Activated T-cell treated with anti-CD3 and anti-CD28 coated beads, Interleukin-2, amount 50 U/mL, for 72 hours (primary cell): ENCODE measurements around the gene ASB4. TPM values are rescaled to one million over a fixed set of nuclear protein-coding genes. Genes with fewer than 3 reads are reported as not detected.

Source experiments
- ATAC-seq, 2 donors: fragments of 150-1000 bp; cut with Tn5 transposase; replicated peaks in 1 of 2; 2 replicates each; pipeline ENCODE4 v1.10.0; 2021; ENCODE audit warnings: moderate library complexity in 2 of 2, mild to moderate bottlenecking in 1 of 2
- DNase-seq, 2 donors: peaks; one replicate each; pipeline ENCODE4 v3.0.0; 2021 to 2022; ENCODE audit warnings: mixed read lengths in 1 of 2
- H3K27ac Mint-ChIP-seq: one replicate; pipeline ENCODE4 v1.8.0; 2022; ENCODE audit warnings: mild to moderate bottlenecking, moderate library complexity, mixed read lengths
- H3K27me3 Mint-ChIP-seq: one replicate; pipeline ENCODE4 v1.8.0; 2022; ENCODE audit warnings: low read depth, mixed read lengths
- H3K36me3 Mint-ChIP-seq, 2 donors: one replicate each; pipeline ENCODE4 v1.8.0; 2022; ENCODE audit warnings: mixed read lengths in 2 of 2, mild to moderate bottlenecking in 1 of 2; ENCODE audit not compliant: insufficient read depth in 2 of 2
- H3K4me1 Mint-ChIP-seq: one replicate; pipeline ENCODE4 v1.8.0; 2022; ENCODE audit warnings: low read depth, mixed read lengths
- H3K4me3 Mint-ChIP-seq, 2 donors: one replicate each; pipeline ENCODE4 v1.8.0; 2022; ENCODE audit warnings: mild to moderate bottlenecking in 2 of 2, mixed read lengths in 2 of 2, moderate library complexity in 2 of 2
- H3K9me3 Mint-ChIP-seq, 2 donors: one replicate each; pipeline ENCODE4 v1.8.0; 2022; ENCODE audit warnings: mixed read lengths in 2 of 2
- total RNA-seq, 2 donors: library from RNA; stranded (reverse); gene quantifications; one replicate each; pipeline ENCODE4 v1.2.3, GENCODE V29; 2022

Gene ASB4
- total RNA-seq, 2 donors from 2014 or later: not detected

- H3K4me3 Mint-ChIP-seq: no peak overlapping the region
- H3K9me3 Mint-ChIP-seq: no peaks in the 10 kb centered on the region
- DNase-seq: peak in 1 of 2 donors; percentile 4
- peak overlapping the region; percentile 79 for H3K27ac Mint-ChIP-seq
- peaks cover 10% of the 10 kb centered on the region for H3K4me1 Mint-ChIP-seq
- no peaks in the 10 kb centered on the region for H3K27me3 Mint-ChIP-seq
- H3K36me3 Mint-ChIP-seq: no peaks in the 10 kb centered on the region
- ATAC-seq: peak in 1 of 2 donors; percentile 46
Observed at GRCh38 chr7:95470452-95470851, 15.3 kb upstream of the ASB4 start.

- Mint-ChIP-seq H3K27ac (no peak overlapping the region), H3K4me3 (no peak overlapping the region), H3K36me3 (no peaks in the 10 kb centered on the region)
Observed at GRCh38 chr7:95471071-95471470, 14.7 kb upstream of the ASB4 start.

GRCh38 chr7:95472581-95473161, 13.1 kb upstream of the ASB4 start:
- no peaks in the 10 kb centered on the region for H3K36me3 Mint-ChIP-seq
- no peaks in the 10 kb centered on the region for H3K9me3 Mint-ChIP-seq
- ATAC-seq (no peak), DNase-seq (no peak)
- no peak overlapping the region for H3K27ac Mint-ChIP-seq
- no peaks in the 10 kb centered on the region for H3K27me3 Mint-ChIP-seq
- H3K4me1 Mint-ChIP-seq: peaks cover 10% of the 10 kb centered on the region
- no peak overlapping the region for H3K4me3 Mint-ChIP-seq

More at GRCh38 chr7:95471071-95471470, 14.7 kb upstream of the ASB4 start:
- H3K9me3 Mint-ChIP-seq: no peaks in the 10 kb centered on the region
- H3K4me1 Mint-ChIP-seq: peaks cover 10% of the 10 kb centered on the region
- ATAC-seq (no peak), DNase-seq (no peak)
- H3K27me3 Mint-ChIP-seq: no peaks in the 10 kb centered on the region

GRCh38 chr7:95473276-95473985, 12.3 kb upstream of the ASB4 start:
- H3K36me3 Mint-ChIP-seq: no peaks in the 10 kb centered on the region
- DNase-seq (no peak), ATAC-seq (no peak)
- peaks cover 10% of the 10 kb centered on the region for H3K4me1 Mint-ChIP-seq
- H3K27ac Mint-ChIP-seq: no peak overlapping the region
- no peaks in the 10 kb centered on the region for H3K9me3 Mint-ChIP-seq
- no peaks in the 10 kb centered on the region for H3K27me3 Mint-ChIP-seq
- H3K4me3 Mint-ChIP-seq: no peak overlapping the region

GRCh38 chr7:95476072-95476847, 9.5 kb upstream of the ASB4 start:
- Mint-ChIP-seq H3K9me3 (no peaks in the 10 kb centered on the region), H3K36me3 (no peaks in the 10 kb centered on the region), H3K4me3 (no peak overlapping the region), H3K27ac (no peak overlapping the region), H3K4me1 (no peaks in the 10 kb centered on the region), H3K27me3 (no peaks in the 10 kb centered on the region)
- no peak for DNase-seq
- no peak for ATAC-seq

GRCh38 chr7:95476904-95477594, 8.7 kb upstream of the ASB4 start:
- peak; percentile 56 to 62 for ATAC-seq
- no peak overlapping the region for H3K4me3 Mint-ChIP-seq
- no peaks in the 10 kb centered on the region for H3K36me3 Mint-ChIP-seq
- no peak overlapping the region for H3K27ac Mint-ChIP-seq
- DNase-seq: peak; percentile 45 to 46
- H3K27me3 Mint-ChIP-seq: no peaks in the 10 kb centered on the region
- no peaks in the 10 kb centered on the region for H3K9me3 Mint-ChIP-seq
- no peaks in the 10 kb centered on the region for H3K4me1 Mint-ChIP-seq

- no peak overlapping the region for H3K4me3 Mint-ChIP-seq
- no peak for DNase-seq
- no peaks in the 10 kb centered on the region for H3K9me3 Mint-ChIP-seq
- no peak overlapping the region for H3K27ac Mint-ChIP-seq
- ATAC-seq: no peak
- H3K36me3 Mint-ChIP-seq: no peaks in the 10 kb centered on the region
- H3K27me3 Mint-ChIP-seq: no peaks in the 10 kb centered on the region
- H3K4me1 Mint-ChIP-seq: no peaks in the 10 kb centered on the region
Observed at GRCh38 chr7:95478272-95479037, 7.3 kb upstream of the ASB4 start.

GRCh38 chr7:95479992-95480624, 5.6 kb upstream of the ASB4 start:
- Mint-ChIP-seq H3K27me3 (no peaks in the 10 kb centered on the region), H3K9me3 (no peaks in the 10 kb centered on the region), H3K4me1 (no peaks in the 10 kb centered on the region), H3K36me3 (no peaks in the 10 kb centered on the region), H3K27ac (no peak overlapping the region), H3K4me3 (no peak overlapping the region)
- DNase-seq (no peak), ATAC-seq (no peak)

- no peaks in the 10 kb centered on the region for H3K9me3 Mint-ChIP-seq
- ATAC-seq (no peak), DNase-seq (no peak)
- H3K4me3 Mint-ChIP-seq: no peak overlapping the region
- no peaks in the 10 kb centered on the region for H3K4me1 Mint-ChIP-seq
- H3K27me3 Mint-ChIP-seq: no peaks in the 10 kb centered on the region
- no peak overlapping the region for H3K27ac Mint-ChIP-seq
- no peaks in the 10 kb centered on the region for H3K36me3 Mint-ChIP-seq
Observed at GRCh38 chr7:95481271-95482165, 4.2 kb upstream of the ASB4 start.

- DNase-seq: no peak
- H3K27ac Mint-ChIP-seq: no peak overlapping the region
- H3K36me3 Mint-ChIP-seq: no peaks in the 10 kb centered on the region
- ATAC-seq: no peak
- H3K4me3 Mint-ChIP-seq: no peak overlapping the region
- H3K27me3 Mint-ChIP-seq: no peaks in the 10 kb centered on the region
- no peaks in the 10 kb centered on the region for H3K4me1 Mint-ChIP-seq
- H3K9me3 Mint-ChIP-seq: no peaks in the 10 kb centered on the region
Observed at GRCh38 chr7:95482424-95482823, 3.3 kb upstream of the ASB4 start.

- no peaks in the 10 kb centered on the region for H3K27me3 Mint-ChIP-seq
- no peak for DNase-seq
Observed at GRCh38 chr7:95490231-95490762, 4.6 kb downstream of the ASB4 start.

More at GRCh38 chr7:95490231-95490762, 4.6 kb downstream of the ASB4 start:
- ATAC-seq: no peak
- Mint-ChIP-seq H3K27ac (no peak overlapping the region), H3K36me3 (no peaks in the 10 kb centered on the region), H3K4me3 (no peak overlapping the region), H3K4me1 (no peaks in the 10 kb centered on the region), H3K9me3 (no peaks in the 10 kb centered on the region)
